Uterus (tissue), 2 donors: ENCODE measurements around the gene KIF24.

ENCODE experiments used
- CTCF ChIP-seq, 4 experiments: fragments of 200-600 bp in 2 of 4; fragments of 450-650 bp in 2 of 4; sonication (generic) in 2 of 4; IDR thresholded peaks; one replicate each; pipeline ENCODE4 v1.5.1; 2016 to 2019; ENCODE audit warnings: antibody characterized with exemption in 4 of 4, mild to moderate bottlenecking in 2 of 4, moderate library complexity in 1 of 4
- POLR2A ChIP-seq, 2 donors: fragments of 450-650 bp; IDR thresholded peaks; one replicate each; pipeline ENCODE4 v1.6.1; 2016; ENCODE audit warnings: antibody characterized with exemption in 2 of 2, mild to moderate bottlenecking in 1 of 2, moderate library complexity in 1 of 2

DNA sequence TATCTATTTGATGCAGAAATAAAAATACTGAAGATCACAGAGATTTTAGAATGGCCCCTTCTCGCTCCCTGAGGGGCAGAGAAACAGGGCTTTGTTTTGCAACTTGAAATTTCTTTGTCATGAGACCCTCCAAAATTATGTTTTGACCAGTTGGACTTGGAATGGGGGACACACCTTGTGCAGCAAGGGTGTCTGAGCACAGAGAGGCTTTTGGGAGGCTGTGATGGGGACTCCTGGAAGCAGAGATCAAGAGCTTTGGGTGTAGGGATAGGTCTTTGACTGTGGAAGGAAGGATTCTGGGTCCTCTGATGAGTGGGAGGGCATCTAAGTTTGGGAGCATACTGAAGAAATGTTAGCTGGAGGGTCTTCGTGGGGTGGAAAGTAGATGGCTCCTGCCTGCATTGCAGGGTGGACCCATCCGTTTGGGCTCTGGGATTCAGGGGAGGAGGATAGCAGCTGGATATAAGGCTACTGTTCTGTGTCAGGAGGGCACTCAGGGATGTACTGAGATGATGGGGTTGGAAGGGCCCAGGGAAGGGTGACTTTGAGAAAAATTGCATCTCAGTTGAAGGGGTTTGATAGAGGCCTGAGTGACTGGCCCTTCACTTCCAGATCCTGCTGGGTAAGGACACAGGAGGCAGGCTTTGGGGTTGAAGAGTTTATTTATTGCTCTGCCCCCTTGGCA, 49.5 kb upstream of the KIF24 start:
- TF ChIP-seq POLR2A (IDR thresholded peaks at IDR 0.05) (no peak), CTCF (IDR thresholded peaks at IDR 0.05) (no peak)
